MCF 10A (cell line): ENCODE data around the gene TTC23. TPM values are rescaled to one million over a fixed set of nuclear protein-coding genes. Genes with fewer than 3 reads are reported as not detected.

Experiments
- BruUV-seq: library from RNA; stranded (reverse); fragments of 400-500 nt; replicated peaks from 2 replicates; lab custom pipeline; 2021; lab: Mats Ljungman, UMichigan
- CTCF ChIA-PET: fragments of 300-600 bp; sonication (Branson Sonifier 250); formaldehyde crosslinking; extraction: SDS; loops from one replicate; lab custom pipeline; 2021; ENCODE audit warnings: antibody characterized with exemption, inconsistent platforms; lab: Yijun Ruan, JAX
- POLR2A ChIA-PET: fragments of 300-600, 350-650 bp; sonication (Branson Sonifier 250); formaldehyde crosslinking; extraction: SDS; loops from one replicate; lab custom pipeline; 2020; ENCODE audit warnings: antibody characterized with exemption, inconsistent platforms; lab: Yijun Ruan, JAX
- DNase-seq: peaks from one replicate; pipeline ENCODE4 v3.0.0-alpha.2; 2018; ENCODE audit not compliant: unreplicated experiment
- H3K27ac Mint-ChIP-seq: one replicate; pipeline ENCODE4 v1.8.0; 2022; ENCODE audit warnings: mild to moderate bottlenecking, low read depth, mixed read lengths; ENCODE audit not compliant: unreplicated experiment
- H3K27me3 Mint-ChIP-seq: one replicate; pipeline ENCODE4 v1.8.0; 2022; ENCODE audit warnings: mixed read lengths; ENCODE audit not compliant: insufficient read depth, unreplicated experiment
- H3K36me3 Mint-ChIP-seq: one replicate; pipeline ENCODE4 v1.8.0; 2022; ENCODE audit warnings: mild to moderate bottlenecking, moderate library complexity, mixed read lengths; ENCODE audit not compliant: insufficient read depth, unreplicated experiment
- H3K4me1 Mint-ChIP-seq: one replicate; pipeline ENCODE4 v1.8.0; 2022; ENCODE audit warnings: mixed read lengths; ENCODE audit not compliant: insufficient read depth, unreplicated experiment
- H3K4me3 Mint-ChIP-seq: one replicate; pipeline ENCODE4 v1.8.0; 2022; ENCODE audit warnings: mild to moderate bottlenecking, moderate library complexity, mixed read lengths; ENCODE audit not compliant: unreplicated experiment
- H3K9me3 Mint-ChIP-seq: one replicate; pipeline ENCODE4 v1.8.0; 2022; ENCODE audit warnings: mixed read lengths; ENCODE audit not compliant: unreplicated experiment
- CTCF ChIP-seq: fragments of 200-600 bp; IDR thresholded peaks from one replicate; pipeline ENCODE4 v1.8.0; 2022; ENCODE audit warnings: antibody characterized with exemption, mild to moderate bottlenecking; ENCODE audit not compliant: unreplicated experiment
- intact Hi-C: fragments of 100-400 bp; cut with micrococcal nuclease; formaldehyde crosslinking; loops from 2 replicates; pipeline ENCODE4 v1.14.1; 2022
- total RNA-seq: library from RNA; stranded (reverse); gene quantifications from 2 replicates; pipeline ENCODE4 v1.2.3, GENCODE V29; 2022

TTC23 gene
- total RNA-seq, 1 experiment from 2014 or later = 15.1 TPM

DNA sequence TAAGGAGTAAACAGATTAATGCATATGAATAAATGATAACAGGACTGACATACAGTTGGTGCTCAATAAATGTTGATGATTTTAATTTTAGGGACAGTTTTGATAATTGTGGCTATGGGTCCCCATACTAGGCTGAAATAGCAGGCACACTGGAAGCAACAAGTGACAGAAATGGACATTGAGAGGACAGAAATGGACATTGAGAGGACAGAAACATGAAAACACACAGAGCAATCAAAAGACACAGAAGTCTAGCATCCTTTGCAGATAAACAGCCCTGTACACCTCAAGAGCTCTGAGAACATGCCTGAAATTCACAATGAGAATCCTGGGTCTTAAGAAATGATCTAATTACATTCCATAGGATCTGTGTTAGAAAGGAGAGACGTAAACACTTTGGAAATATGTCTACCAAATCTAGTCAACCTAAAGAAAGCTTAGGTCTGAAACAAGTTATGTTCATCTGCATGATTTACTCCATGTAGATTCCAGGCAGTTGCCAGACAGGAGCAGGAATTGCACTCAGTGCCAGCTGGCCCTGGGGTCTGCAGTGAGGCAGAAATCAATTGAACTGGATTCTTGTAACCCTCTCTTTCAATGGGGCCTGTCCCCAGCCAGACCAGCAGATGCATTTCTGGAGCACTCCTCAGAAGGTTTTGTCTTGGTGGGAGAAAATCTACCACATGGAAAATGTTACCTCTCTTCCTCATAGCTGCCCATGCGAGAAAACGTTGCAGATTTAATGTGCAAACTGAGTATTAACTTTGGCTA lies 84.2 kb downstream of the TTC23 start:
- Mint-ChIP-seq H3K4me1 (no peaks in the 10 kb centered on the region), H3K27ac (no peak overlapping the region), H3K36me3 (peaks cover 19% of the 10 kb centered on the region), H3K9me3 (no peaks in the 10 kb centered on the region), H3K27me3 (no peaks in the 10 kb centered on the region), H3K4me3 (no peak overlapping the region)
- no peak for DNase-seq
- no peak for TF ChIP-seq CTCF
- intact Hi-C loops = no loop called here
- POLR2A ChIA-PET = interaction anchor here (0.6 kb wide), 1 partner anchor 9 kb away, joined by 6 read pairs; no protein-coding TSS in a partner anchor
- CTCF ChIA-PET = no interaction called here
- no TSS peak for BruUV-seq

DNA sequence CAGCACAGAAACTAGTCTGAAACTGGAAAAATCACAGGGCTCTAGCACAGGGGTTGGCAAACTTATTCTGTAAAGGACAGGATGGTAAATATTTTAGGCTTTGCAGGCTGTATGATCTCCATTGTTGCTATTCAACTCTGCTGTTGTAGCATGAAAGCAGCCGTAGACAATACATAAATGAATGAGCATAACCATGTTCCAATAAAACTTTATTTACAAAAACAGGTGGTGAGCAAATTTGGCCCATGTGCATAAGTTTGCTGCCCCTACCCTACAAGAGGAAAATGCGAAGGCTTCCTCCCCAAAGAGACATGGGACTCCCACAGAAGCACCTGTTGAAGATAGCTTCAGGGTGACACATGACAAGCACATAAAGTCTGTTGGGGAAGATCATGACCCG lies 85.3 kb downstream of the TTC23 start:
- Mint-ChIP-seq H3K4me1 (no peaks in the 10 kb centered on the region), H3K9me3 (no peaks in the 10 kb centered on the region), H3K4me3 (no peak overlapping the region), H3K27me3 (no peaks in the 10 kb centered on the region), H3K36me3 (peaks cover 25% of the 10 kb centered on the region), H3K27ac (no peak overlapping the region)
- TF ChIP-seq CTCF = no peak
- intact Hi-C loops = no loop called here
- CTCF ChIA-PET = no interaction called here
- BruUV-seq = no TSS peak
- no peak for DNase-seq
- POLR2A ChIA-PET = no interaction called here

GRCh38 chr15:99163271-99164062 lies 85.9 kb downstream of the TTC23 start:
- intact Hi-C loops = no loop called here
- H3K4me1 Mint-ChIP-seq = no peaks in the 10 kb centered on the region
- peaks cover 25% of the 10 kb centered on the region for H3K36me3 Mint-ChIP-seq
- TF ChIP-seq CTCF = no peak
- no peak for DNase-seq
- ChIA-PET CTCF (interaction anchor here (1.1 kb wide), 1 partner anchor 18 kb away, joined by 3 read pairs; no protein-coding TSS in a partner anchor), POLR2A (no interaction called here)
- no peak overlapping the region for H3K4me3 Mint-ChIP-seq
- BruUV-seq = no TSS peak
- no peaks in the 10 kb centered on the region for H3K27me3 Mint-ChIP-seq
- no peaks in the 10 kb centered on the region for H3K9me3 Mint-ChIP-seq
- no peak overlapping the region for H3K27ac Mint-ChIP-seq
